ENCODE data around the gene LRRC8E.

DNA sequence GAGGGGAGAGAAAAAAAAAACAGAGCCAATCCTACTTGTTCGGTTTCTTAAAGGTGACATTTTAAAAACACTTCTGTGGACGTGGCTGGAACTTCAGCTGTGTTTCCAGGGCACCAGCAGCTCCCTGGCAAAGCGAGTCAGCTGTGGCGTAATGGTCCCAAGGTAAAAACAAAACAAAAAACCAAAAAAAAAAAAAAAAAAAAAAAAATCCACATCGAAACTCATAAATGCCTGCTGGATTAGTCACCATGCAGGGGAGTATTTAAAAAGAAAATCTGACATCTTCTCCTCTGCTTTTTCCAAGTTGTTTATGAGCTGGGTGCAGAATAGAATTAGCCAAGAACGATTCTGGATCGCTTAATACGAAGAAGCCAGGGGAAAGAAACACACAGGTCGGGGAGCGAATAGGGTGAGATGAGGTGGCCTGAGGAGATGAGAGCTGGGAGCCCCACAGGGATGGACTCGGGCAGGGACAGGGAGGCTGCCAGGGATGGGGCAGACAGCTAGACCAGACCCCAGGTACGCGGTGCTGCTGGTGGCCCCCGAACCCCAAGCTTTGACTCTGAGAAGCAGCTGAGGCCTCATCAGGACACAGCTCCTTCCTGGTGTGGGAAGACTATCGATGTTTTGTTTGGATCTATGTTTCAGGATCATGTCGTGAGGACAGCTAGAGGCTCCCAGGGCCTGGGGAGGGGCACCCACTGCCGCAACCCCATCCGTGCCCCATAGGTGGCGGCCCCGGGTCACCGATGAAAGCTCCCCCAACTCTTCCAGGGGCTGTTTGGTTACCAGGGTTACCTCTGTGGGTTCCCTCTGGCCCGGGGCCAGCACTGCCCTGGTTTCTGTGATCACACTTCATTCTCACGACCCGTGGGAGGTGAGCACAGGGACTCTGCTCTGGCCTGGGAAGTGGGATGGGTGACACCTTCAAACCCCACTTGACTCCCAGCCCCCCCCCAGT lies 40.7 kb downstream of the LRRC8E start:
- TF ChIP-seq, protein P1, sequence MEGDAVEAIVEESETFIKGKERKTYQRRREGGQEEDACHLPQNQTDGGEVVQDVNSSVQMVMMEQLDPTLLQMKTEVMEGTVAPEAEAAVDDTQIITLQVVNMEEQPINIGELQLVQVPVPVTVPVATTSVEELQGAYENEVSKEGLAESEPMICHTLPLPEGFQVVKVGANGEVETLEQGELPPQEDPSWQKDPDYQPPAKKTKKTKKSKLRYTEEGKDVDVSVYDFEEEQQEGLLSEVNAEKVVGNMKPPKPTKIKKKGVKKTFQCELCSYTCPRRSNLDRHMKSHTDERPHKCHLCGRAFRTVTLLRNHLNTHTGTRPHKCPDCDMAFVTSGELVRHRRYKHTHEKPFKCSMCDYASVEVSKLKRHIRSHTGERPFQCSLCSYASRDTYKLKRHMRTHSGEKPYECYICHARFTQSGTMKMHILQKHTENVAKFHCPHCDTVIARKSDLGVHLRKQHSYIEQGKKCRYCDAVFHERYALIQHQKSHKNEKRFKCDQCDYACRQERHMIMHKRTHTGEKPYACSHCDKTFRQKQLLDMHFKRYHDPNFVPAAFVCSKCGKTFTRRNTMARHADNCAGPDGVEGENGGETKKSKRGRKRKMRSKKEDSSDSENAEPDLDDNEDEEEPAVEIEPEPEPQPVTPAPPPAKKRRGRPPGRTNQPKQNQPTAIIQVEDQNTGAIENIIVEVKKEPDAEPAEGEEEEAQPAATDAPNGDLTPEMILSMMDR (IDR thresholded peaks at IDR 0.05): peak in 3 of 4 experiments; percentile 28 to 39 (median 35)
- TF ChIP-seq POLR2AphosphoS5 (IDR thresholded peaks at IDR 0.05) (peak; percentile 32 to 60 (median 49)), POLR2A (IDR thresholded peaks at IDR 0.05) (no peak), EP300 (IDR thresholded peaks at IDR 0.05) (peak in 1 of 4 donors; percentile 5)

Data from sigmoid colon (tissue), 4 donors.